EH (cell line): Measurements from ENCODE around the gene PTPN14.
"Not testable (repeated sequence)": the region's sequence is repeated elsewhere in the genome, so short reads cannot be mapped to it uniquely, and the experiment has no call there.

Source experiments
- DNase-seq: peaks from one replicate; pipeline ENCODE4 v3.0.0-alpha.2; 2015; ENCODE audit warnings: low read depth

The PTPN14 gene

DNA sequence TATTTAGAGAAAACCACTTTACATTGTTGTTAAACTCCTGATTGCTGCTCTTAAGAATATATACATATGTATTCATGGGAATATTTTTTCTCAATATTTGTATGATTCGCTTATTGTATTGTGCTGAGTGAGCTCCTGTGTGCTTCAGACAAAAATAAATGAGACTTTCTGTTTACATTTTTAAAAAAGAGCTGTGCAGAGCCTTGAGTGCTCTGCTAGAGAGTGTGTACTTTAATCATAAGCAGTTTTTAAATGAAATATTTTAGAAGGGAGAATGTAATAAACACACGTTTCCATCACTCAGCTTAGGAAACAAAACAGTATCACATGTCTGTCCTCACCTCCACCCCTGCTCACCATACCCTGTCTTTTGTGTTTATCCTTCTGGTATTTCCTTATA, 9.7 kb downstream of the PTPN14 start:
- DNase-seq = no peak

DNA sequence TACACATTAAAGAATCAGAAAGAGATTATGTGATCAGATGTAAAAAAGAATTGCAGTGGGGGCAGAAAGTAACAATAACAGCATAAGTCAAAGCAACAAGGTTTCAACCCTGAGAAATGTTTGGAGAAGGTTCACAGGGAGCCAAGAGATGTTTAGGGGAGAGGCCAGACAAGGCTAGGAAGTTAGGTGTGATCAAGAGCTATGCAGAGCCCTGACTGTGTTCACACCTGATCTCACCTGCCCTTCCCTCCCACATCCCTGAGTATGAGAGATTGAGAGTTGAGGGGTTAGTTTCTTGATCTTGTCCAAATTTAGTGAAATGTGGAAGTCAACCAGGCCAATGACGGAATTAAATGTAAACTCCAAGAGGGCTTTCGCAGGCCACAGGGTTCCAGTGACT, 10.2 kb downstream of the PTPN14 start:
- no peak for DNase-seq

DNA sequence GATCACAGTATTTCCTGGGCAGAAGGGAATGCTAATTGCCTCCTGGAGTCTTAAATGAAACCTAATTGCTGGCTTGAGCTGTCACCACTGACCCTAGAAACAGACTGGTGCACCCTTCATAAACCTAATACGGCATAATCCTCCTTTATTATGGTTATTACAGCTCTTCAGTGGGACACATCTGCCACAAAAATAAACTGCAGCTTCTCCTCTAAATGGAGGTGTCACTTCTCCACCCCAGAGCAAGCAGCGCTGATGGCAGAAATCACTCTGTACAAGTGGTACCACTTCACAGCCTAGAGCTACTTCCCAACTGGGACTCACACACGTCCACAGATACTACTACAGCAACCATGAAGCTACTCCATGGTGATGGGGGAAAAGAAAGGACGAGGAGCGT, 11.1 kb downstream of the PTPN14 start:
- DNase-seq = no peak

GRCh38 chr1:214538496-214538895, 12.9 kb downstream of the PTPN14 start:
- no peak for DNase-seq

- DNase-seq = no peak
Observed at GRCh38 chr1:214537872-214538473, 13.4 kb downstream of the PTPN14 start.

DNA sequence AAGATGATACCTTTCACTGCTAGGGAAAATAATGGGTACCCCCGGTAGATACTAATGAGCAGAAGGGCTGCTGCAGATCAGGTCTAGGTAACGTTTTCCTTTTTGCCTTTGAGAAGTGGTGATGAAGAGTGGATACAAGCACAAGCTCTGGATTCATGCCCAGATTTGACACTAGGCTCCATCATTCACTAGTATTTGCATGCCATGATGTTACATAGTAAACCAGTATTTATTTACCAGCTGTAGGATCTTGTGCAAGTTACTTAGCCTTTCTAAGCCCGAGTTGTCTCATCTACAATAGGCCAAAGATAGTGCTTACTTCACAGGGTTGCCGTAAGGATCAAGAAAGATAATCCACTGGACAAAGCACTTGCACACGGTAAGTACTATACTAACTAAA, 14.2 kb downstream of the PTPN14 start:
- peak; percentile 54 for DNase-seq

GRCh38 chr1:214532070-214532469, 19.3 kb downstream of the PTPN14 start:
- DNase-seq = no peak

- peak; percentile 75 for DNase-seq
Observed at GRCh38 chr1:214525535-214526019, 25.8 kb downstream of the PTPN14 start.

DNA sequence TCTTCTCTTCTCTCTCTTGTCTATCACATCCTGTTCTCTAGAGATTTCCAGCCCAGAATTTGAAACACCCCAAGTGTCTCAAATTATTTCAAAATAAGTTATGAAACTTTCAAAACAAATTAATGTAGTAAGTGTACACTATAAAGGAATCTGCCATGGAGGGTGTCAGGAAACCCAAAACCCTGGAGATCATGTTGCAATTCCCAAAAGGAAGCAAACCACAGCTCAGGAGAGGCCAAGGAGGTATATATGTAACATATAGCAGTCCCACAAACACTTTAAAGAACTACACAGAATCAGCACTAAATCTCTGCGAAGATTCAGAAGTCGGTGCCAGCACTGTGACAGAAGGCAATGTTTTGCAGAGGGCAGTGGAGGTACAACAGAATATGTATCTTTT, 26.6 kb downstream of the PTPN14 start:
- peak; percentile 49 for DNase-seq

GRCh38 chr1:214523124-214523824, 28.1 kb downstream of the PTPN14 start:
- no peak for DNase-seq

GRCh38 chr1:214521458-214521857, 29.9 kb downstream of the PTPN14 start:
- not testable (repeated sequence) for DNase-seq

DNA sequence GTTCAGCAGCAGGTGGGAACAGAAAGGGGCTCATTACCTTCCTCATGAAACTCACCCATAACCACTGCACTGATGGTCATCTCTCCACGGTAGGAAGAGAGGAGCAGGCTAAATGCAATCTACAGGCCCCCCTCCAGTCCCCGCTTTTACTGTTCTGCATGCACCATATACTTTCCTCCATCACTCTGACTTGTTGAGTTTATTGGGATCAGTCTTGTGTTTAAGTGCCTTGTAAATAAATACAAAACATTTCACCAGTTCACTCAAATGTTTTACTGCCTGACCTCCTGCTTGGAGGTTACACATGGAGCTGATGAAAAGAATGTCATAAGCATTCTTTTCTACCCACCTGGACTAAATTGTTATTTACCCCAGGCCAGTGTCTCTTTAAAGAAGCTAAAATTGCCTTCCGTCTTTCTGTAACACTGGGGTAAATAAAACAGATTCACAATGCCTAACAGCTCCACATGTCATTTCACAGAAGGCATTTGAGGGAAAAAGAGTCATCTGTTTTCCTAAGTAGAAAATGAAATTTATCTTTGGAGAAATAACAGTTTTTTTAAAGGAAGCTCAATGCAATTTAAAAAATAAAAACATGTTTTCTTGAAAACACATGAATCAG, 30.7 kb downstream of the PTPN14 start:
- DNase-seq = no peak

- DNase-seq = peak; percentile 81
Observed at GRCh38 chr1:214518361-214518760, 33.0 kb downstream of the PTPN14 start.

GRCh38 chr1:214516434-214517326, 34.7 kb downstream of the PTPN14 start:
- DNase-seq = peak; percentile 34

GRCh38 chr1:214515544-214516433, 35.6 kb downstream of the PTPN14 start:
- no peak for DNase-seq

DNA sequence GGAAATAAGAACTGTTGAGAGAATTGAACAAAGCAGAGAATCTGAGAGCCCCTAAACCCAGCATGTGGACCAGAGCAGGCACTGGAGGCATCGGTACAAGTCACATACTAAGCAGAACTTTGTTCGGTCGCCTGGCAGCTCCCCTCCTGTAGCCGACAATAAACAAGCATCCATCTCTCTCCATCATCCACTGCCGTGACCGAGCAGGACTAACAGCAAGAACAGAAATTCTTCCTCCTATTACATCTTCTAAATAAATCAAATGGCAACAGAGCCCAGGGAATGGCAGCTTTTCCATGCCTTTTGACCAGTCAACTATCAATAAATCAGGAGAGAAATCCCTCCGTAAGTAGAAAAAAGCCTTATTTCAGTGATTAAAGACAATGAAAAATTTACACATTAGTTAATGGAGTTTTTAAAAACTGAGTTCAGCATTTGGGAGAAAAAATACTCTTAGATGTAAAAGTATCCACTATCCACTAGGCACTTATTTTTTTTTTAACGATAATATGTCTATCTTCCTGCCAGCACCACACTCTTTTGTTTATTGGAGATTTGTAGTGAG, 36.5 kb downstream of the PTPN14 start:
- DNase-seq = no peak

- peak; percentile 73 for DNase-seq
Observed at GRCh38 chr1:214514032-214514818, 37.2 kb downstream of the PTPN14 start.

DNA sequence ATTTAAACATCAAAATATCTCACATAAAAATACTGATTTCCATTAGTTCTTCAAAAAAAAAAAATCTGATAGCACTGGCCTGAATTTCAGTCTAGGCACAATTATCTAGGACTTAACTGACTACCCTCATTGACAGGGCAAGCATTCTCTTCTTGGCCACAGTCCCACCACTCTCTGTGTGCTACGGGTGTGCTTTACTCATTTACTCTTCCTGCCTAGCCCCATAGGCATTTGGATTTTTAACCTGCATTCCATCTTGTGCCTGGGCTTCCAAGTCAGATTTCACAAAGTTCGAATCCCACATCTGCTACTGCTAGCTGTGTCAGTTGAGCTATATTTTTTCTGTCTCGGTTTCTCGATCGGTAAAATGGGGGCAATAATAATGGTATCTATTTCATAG, 38.0 kb downstream of the PTPN14 start:
- peak; percentile 40 for DNase-seq

- no peak for DNase-seq
Observed at GRCh38 chr1:214511639-214511998, 39.8 kb downstream of the PTPN14 start.
